ENCODE results near the gene ATP6V1G2. TPM values are rescaled to one million over a fixed set of nuclear protein-coding genes. Genes with fewer than 3 reads are reported as not detected.

ATP6V1G2 gene
- total RNA-seq, result 0.07 and 0.39 TPM in 2 replicates

DNA sequence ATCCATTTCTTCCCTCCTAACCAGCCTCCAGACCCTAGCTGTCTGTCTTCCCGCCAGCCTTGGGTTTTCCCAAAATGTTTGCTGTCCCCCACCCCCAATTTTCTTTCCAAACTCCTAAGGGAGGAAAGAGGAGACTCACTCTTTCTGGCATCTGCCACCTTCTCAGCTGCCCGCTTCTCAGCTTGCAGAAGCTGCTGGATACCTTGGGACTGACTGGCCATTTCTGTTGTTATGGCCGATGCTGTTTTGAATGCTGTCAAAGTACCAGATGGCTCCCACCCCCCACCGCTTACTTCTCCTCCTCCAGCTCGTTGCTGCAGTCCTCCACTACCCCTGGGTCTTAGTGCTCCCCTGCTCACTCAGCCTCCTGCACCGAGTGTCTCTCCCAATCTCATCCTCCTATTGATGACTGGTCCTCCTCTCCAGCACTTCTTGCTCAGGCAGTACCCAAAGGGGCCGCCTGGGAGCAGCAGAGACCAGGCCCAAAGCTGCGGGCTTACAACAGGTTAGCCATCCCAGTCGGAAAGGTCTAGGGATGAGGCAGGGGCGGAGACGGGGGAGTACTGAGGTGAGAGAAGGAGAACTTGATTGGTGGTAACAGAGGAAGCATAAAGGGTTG is at the start of gene ATP6V1G2:
TSS of gene ATP6V1G2 (minus strand) at position 270 of the 619 bp plus-strand sequence. CDS start at position 221, 49 bp downstream.

DNA sequence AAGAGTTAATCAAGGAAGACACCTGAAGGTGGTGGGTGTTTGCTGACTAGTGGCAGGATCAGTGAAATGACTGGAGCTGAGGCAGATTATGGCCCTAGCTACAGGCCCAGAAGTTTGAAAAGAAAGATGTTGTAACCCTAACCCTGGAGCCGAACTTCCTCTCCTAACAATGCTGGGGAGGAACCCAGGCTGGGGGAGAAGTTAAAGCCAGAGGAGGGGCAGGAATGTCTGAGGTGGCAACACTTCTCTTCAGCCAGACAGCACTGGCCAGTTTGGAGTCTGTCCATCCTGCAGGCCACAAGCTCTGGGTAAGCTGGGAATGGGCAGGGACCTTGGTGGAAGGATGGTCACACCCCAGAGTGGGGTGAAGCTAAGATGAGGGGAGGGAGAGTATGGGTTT is 39.6 kb upstream of the ATP6V1G2 start, which contains the start of gene LST1:
TSS of gene LST1 (plus strand) at position 270 of the 400 bp plus-strand sequence. CDS start 1,023 bp downstream, outside the sequence.

DNA sequence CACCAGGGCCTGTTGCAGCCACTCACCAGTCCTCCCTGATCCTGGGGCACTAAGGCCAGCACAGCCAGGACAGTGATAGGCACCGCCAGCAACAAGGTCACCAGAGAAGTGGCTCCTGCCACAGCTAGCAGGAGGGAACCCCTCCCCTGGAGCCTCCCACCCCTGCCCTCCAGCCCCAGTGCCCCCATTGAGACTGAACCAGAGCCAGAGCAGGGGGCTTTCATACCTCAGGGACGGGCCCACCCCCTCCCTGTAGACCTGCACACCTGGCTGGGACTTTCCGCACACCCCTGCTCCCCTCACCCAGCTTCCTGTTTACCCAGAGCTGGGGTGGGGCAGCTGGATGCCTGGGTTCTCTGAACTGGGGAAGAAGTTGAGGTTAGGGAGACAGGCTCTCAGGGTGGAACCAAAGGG is 35.8 kb upstream of the ATP6V1G2 start, which contains the start of gene LTB:
TSS of gene LTB (minus strand) at position 195 of the 414 bp plus-strand sequence. CDS start at position 188, 7 bp downstream.

DNA sequence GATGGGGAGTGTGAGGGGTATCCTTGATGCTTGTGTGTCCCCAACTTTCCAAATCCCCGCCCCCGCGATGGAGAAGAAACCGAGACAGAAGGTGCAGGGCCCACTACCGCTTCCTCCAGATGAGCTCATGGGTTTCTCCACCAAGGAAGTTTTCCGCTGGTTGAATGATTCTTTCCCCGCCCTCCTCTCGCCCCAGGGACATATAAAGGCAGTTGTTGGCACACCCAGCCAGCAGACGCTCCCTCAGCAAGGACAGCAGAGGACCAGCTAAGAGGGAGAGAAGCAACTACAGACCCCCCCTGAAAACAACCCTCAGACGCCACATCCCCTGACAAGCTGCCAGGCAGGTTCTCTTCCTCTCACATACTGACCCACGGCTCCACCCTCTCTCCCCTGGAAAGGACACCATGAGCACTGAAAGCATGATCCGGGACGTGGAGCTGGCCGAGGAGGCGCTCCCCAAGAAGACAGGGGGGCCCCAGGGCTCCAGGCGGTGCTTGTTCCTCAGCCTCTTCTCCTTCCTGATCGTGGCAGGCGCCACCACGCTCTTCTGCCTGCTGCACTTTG is 29.0 kb upstream of the ATP6V1G2 start, which contains the start of gene TNF:
TSS of gene TNF (plus strand) at position 231 of the 567 bp plus-strand sequence. CDS start at position 408, 177 bp downstream.

DNA sequence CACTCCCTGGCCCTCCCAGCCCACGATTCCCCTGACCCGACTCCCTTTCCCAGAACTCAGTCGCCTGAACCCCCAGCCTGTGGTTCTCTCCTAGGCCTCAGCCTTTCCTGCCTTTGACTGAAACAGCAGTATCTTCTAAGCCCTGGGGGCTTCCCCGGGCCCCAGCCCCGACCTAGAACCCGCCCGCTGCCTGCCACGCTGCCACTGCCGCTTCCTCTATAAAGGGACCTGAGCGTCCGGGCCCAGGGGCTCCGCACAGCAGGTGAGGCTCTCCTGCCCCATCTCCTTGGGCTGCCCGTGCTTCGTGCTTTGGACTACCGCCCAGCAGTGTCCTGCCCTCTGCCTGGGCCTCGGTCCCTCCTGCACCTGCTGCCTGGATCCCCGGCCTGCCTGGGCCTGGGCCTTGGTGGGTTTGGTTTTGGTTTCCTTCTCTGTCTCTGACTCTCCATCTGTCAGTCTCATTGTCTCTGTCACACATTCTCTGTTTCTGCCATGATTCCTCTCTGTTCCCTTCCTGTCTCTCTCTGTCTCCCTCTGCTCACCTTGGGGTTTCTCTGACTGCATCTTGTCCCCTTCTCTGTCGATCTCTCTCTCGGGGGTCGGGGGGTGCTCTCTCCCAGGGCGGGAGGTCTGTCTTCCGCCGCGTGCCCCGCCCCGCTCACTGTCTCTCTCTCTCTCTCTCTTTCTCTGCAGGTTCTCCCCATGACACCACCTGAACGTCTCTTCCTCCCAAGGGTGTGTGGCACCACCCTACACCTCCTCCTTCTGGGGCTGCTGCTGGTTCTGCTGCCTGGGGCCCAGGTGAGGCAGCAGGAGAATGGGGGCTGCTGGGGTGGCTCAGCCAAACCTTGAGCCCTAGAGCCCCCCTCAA is 25.9 kb upstream of the ATP6V1G2 start, which contains the start of gene LTA:
TSS of gene LTA (plus strand) at position 249 of the 871 bp plus-strand sequence. CDS start at position 703, 454 bp downstream.

DNA sequence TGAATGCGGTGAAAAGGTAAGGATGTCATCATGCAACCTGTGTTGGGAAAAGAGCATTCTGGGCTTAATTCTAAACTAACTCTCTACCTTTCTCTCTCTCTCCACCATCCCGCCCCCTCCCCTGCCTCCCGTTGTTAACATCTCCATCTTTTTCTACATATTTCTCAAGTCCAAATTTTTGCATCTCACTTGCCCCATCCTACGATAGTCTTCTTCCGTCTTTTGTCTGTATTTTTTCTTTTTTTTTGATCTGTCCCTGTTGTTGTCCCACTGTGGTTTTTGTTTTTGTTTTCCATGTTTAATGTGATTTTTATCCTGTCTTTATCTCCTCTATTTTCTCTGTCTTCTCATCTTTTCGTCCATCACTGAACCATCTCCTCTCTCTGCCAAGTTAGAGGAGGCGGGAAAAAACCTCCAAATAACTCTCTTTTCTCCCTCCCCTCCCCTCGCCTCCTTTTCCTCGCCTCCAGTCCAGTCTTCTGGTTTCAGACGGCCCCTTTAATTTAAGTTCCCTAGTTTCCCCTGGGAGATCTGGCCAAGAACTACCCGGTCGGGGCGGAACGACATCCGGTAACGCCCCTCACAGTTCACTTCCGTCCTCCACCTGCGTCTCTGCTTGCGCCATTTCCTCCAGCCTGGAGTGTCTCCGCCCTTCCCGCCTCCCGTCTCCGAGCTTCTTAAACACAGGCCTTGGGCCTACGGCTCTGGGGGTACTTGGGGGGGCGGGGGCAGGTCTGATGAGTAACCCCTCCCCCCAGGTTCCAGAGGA is 734 bp upstream of the ATP6V1G2 start, which contains the start of gene NFKBIL1:
TSS of gene NFKBIL1 (plus strand) at position 651 of the 769 bp plus-strand sequence. CDS start at position 738, 87 bp downstream.

DNA sequence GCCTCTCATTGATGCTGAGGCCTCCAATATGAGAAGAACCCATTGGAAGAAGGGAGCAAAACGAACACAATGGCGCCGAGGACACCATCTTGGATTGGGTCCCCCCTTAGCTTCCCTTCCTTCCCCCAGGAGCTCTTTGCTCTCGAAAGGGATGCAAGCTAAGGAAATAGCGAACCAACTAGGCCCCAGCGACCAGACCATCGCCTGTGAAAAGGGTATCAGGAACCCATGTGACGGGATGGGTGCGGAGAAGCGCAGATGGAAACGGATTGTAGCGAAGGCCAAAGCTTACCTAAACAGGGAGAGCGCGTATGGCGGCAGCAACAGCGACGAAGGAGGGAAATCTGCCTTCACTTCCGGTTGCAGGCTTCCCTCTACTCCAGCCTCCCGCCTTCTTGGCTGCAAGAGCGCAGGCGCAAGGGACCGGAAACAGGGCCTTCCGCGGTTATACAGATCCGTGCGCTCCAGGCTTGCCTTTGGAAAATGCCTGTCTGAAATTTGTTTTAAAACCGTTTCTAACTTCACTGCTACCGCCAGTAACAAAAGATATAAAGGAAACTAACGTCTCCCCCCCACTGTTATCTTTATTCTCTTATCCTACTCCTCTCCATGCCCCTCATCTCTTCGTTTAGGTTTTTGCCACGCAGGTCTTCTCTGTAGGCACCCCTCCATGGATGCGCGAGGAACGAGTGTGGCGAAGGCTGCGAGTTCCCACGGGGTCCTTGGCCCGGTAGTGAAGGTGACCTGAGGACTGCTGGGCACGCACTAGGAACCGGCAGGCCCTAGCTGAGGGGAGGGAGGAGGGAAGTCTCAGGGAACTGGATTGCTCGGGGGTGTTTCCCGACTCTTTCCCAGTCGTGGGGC is 4.5 kb downstream of the ATP6V1G2 start, which contains the start of gene DDX39B:
TSS of gene DDX39B (minus strand) at position 346 of the 864 bp plus-strand sequence. CDS start 1,471 bp downstream, outside the sequence.

DNA sequence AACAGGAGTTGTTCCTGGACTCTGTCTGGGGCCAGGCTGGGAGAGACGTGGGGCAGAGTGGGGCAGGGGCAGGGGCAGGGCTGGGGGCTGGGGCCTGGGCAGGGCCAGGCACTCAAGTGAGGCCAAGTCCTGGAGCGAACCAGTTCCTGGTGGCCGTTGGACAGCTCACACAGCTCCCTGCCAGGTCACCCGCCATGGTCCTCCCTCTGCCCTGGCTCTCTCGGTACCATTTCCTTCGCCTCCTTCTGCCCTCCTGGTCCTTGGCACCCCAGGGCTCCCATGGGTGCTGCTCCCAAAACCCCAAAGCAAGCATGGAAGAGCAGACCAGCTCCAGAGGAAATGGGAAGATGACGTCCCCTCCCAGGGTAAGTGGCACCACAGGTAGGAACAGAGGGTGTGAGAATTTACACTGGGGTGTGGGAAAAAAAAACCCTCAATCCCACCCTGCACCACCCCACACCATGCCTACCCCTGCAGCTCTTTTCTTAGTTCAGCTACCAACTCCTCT is 17.5 kb downstream of the ATP6V1G2 start, which contains the start of gene MCCD1:
TSS of gene MCCD1 (plus strand) at position 142 of the 508 bp plus-strand sequence. CDS start at position 195, 53 bp downstream.

DNA sequence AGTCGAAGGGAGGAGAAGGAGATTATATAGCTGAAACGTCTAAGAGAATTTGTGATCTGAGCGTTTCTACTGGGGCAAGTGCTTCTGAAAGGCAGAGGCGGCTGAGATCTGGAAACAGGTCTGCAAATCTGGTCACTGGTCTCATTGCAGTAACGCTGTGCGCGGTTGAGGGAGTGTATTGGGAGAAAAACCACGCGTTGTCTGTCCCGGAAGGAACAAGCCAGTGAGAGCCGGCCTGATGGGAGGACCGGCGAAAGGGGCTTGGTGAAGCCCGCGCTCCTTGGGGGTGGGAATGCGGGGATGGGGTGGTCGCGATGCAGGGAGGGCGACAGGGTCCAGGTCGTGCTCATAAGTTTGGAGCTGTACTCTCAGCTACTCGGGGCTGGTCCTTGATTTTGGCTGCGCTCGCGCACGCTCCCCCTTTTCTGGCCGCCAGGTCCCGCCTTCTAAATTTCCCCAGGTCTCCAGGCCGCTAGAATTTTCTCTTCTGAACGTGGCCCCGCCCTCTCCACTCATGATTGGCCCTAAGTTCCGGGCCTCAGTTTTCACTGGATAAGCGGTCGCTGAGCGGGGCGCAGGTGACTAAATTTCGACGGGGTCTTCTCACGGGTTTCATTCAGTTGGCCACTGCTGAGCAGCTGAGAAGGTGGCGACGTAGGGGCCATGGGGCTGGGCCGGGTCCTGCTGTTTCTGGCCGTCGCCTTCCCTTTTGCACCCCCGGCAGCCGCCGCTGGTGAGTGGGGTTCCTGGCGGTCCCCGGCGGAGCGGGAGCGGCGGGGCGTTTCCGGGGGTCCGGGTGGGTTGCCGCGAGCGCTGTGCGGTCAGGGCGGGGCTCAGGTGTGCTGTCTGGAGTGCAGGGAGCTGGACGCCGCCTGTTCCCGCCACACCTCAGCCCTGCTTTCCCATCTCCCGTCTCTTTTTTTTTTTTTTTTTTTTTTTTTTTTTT is 48.6 kb downstream of the ATP6V1G2 start, which contains the start of gene MICB:
TSS of gene MICB (plus strand) at position 615 of the 946 bp plus-strand sequence. CDS start at position 664, 49 bp downstream.

Other genes starting within 250 kb of the ATP6V1G2 start
- 1,271 and 2,245 TPM in 2 replicates for gene HLA-B, start 189.4 kb downstream of the ATP6V1G2 start, total RNA-seq
- gene MICA, start 143.0 kb downstream of the ATP6V1G2 start, total RNA-seq, result 4.7 and 5.2 TPM in 2 replicates
- gene MICB, start 48.5 kb downstream of the ATP6V1G2 start, total RNA-seq, result 19.6 and 21.7 TPM in 2 replicates
- not detected in 2 replicates for gene MCCD1, start 17.6 kb downstream of the ATP6V1G2 start, total RNA-seq
- 338 and 363 TPM in 2 replicates for gene DDX39B, start 4.6 kb downstream of the ATP6V1G2 start, total RNA-seq
- gene NFKBIL1, start 1.0 kb upstream of the ATP6V1G2 start, total RNA-seq, result 12.9 and 16.2 TPM in 2 replicates
- 0.13 TPM in 1 of 2 replicates, not detected in the other for gene LTA, start 25.7 kb upstream of the ATP6V1G2 start, total RNA-seq
- 0.20 TPM in 1 of 2 replicates, not detected in the other for gene TNF, start 29.0 kb upstream of the ATP6V1G2 start, total RNA-seq
- gene LTB, start 35.8 kb upstream of the ATP6V1G2 start, total RNA-seq, result 2.2 and 7.0 TPM in 2 replicates
- gene LST1, start 39.7 kb upstream of the ATP6V1G2 start, total RNA-seq, result 0.20 and 0.98 TPM in 2 replicates
- gene NCR3, start 46.4 kb upstream of the ATP6V1G2 start, total RNA-seq, result not detected in 2 replicates
- not detected in 2 replicates for gene AIF1, start 68.6 kb upstream of the ATP6V1G2 start, total RNA-seq
- 90.2 and 95.7 TPM in 2 replicates for gene PRRC2A, start 74.1 kb upstream of the ATP6V1G2 start, total RNA-seq
- 273 and 296 TPM in 2 replicates for gene BAG6, start 106.1 kb upstream of the ATP6V1G2 start, total RNA-seq
- 1.2 and 1.4 TPM in 2 replicates for gene APOM, start 109.3 kb upstream of the ATP6V1G2 start, total RNA-seq
- gene C6orf47, start 114.2 kb upstream of the ATP6V1G2 start, total RNA-seq, result 14.2 and 15.2 TPM in 2 replicates
- 11.7 and 17.9 TPM in 2 replicates for gene GPANK1, start 118.4 kb upstream of the ATP6V1G2 start, total RNA-seq
- gene CSNK2B, start 119.5 kb upstream of the ATP6V1G2 start, total RNA-seq, result 279 and 308 TPM in 2 replicates
- gene LY6G5B, start 123.4 kb upstream of the ATP6V1G2 start, total RNA-seq, result 0.93 and 3.1 TPM in 2 replicates
- 2.5 and 3.3 TPM in 2 replicates for gene LY6G5C, start 134.5 kb upstream of the ATP6V1G2 start, total RNA-seq
- 36.2 and 38.2 TPM in 2 replicates for gene ABHD16A, start 156.7 kb upstream of the ATP6V1G2 start, total RNA-seq
- gene LY6G6F, start 160.3 kb upstream of the ATP6V1G2 start, total RNA-seq, result not detected in 2 replicates
- not detected in 2 replicates for gene LY6G6D, start 168.7 kb upstream of the ATP6V1G2 start, total RNA-seq
- gene LY6G6C, start 175.1 kb upstream of the ATP6V1G2 start, total RNA-seq, result not detected in 2 replicates
- not detected in 2 replicates for gene MPIG6B, start 176.8 kb upstream of the ATP6V1G2 start, total RNA-seq
- gene DDAH2, start 182.7 kb upstream of the ATP6V1G2 start, total RNA-seq, result 90.3 and 106 TPM in 2 replicates
- gene CLIC1, start 189.9 kb upstream of the ATP6V1G2 start, total RNA-seq, result 1,055 and 1,092 TPM in 2 replicates
- gene MSH5, start 193.4 kb upstream of the ATP6V1G2 start, total RNA-seq, result 8.3 and 14.5 TPM in 2 replicates
- 0.67 and 1.7 TPM in 2 replicates for gene SAPCD1, start 216.0 kb upstream of the ATP6V1G2 start, total RNA-seq
- gene VWA7, start 230.7 kb upstream of the ATP6V1G2 start, total RNA-seq, result 0.49 and 1.6 TPM in 2 replicates
- gene VARS1, start 249.1 kb upstream of the ATP6V1G2 start, total RNA-seq, result 102 and 107 TPM in 2 replicates